ENCODE measurements around the gene MAPK14. TPM values are rescaled to one million over a fixed set of nuclear protein-coding genes. Genes with fewer than 3 reads are reported as not detected.

The MAPK14 gene
- total and polyA plus RNA-seq, 9 of the 15 experiments (the other 6 are each of a cell fraction or from before 2014, with no cell fraction given), result 8.8 to 62.7 (median 35.5) TPM

DNA sequence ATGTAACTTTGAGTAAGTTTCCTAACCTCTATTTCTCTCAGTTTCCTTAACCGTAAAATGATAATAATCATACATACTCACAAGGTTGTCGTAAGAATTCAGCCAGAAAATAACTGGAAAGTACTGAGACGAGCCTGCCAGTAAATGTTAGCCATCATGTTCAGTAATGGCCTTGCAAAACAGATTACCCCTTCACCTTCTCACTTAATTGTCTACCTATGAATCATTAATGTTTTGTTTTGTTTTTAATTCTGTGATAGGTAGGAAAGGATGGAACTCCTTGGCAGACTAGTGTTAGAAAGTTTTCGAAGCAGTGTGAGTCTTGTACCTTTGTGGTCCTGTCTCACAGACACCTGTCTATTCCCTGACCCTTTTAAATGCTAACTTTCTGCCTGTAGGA, 50.6 kb downstream of the MAPK14 start:
- no TSS peak for BruUV-seq (replicated peaks)
- Histone ChIP-seq H3K36me3 (ENCODE audit: control insufficient read depth, insufficient read depth, low read length) (peaks cover 86% of the 10 kb centered on the region), H3K27me3 (ENCODE audit: control insufficient read depth in 2 of 2, insufficient read depth in 2 of 2, low read length in 2 of 2) (no peaks in the 10 kb centered on the region), H3K9ac (ENCODE audit: insufficient read depth in 1 of 2, low read depth in 2 of 2, low read length in 2 of 2) (no peak overlapping the region), H4K20me1 (replicated peaks; ENCODE audit: control insufficient read depth, insufficient read depth, low read length) (no peaks in the 10 kb centered on the region), H2AFZ (ENCODE audit: low read depth, low read length) (no peak overlapping the region), H3K4me1 (replicated peaks in 1 of 2; ENCODE audit: control insufficient read depth in 2 of 2, insufficient read depth in 2 of 2, low read length in 2 of 2) (peaks cover 4 to 13% of the 10 kb centered on the region in 2 experiments; a peak in 3 of 5 replicates), H3K4me3 (no peak overlapping the region), H3K4me2 (ENCODE audit: insufficient read depth, low read length) (no peak overlapping the region), H3K27ac (ENCODE audit: extremely low read depth, low read depth, low read length) (no peak overlapping the region), H3K9me3 (replicated peaks; ENCODE audit: control insufficient read depth, insufficient read depth, low read depth, low read length) (no peaks in the 10 kb centered on the region; the same call in 1 of the 2 replicates), H3K79me2 (ENCODE audit: control insufficient read depth, insufficient read depth, low read length) (no peaks in the 10 kb centered on the region), H3K9me1 (ENCODE audit: control insufficient read depth, insufficient read depth, low read length) (no peaks in the 10 kb centered on the region)
- in situ Hi-C loops (cut with MboI), result no loop called here
- POLR2A ChIA-PET, result interaction anchor here (0.9 to 1.6 kb wide), 2 partner anchors 15 to 49 kb away, joined by 3 read pairs; no protein-coding TSS in a partner anchor
- ATAC-seq, result no peak
- no peak for DNase-seq (ENCODE audit: extremely low read depth in 1 of 4, low spot score in 3 of 4)
- intact Hi-C loops (cut with micrococcal nuclease), result loop anchor here (5.0 kb wide), 1 partner anchor 51 kb away; the partner anchor contains the start of gene MAPK14
- FAIRE-seq, result no peak
- CTCF ChIA-PET (ENCODE audit: low intra/inter-chr PET ratio), result no interaction called here
- WGBS (ENCODE audit: insufficient coverage, low coverage, missing lambda C conversion rate), result 88% methylated on average over 4 of the region's 4 CpGs
- no peak for TF ChIP-seq HNRNPK (IDR thresholded peaks at IDR 0.05; ENCODE audit: low read depth, low read length, poor library complexity, severe bottlenecking)
- no peak for TF ChIP-seq RAD21 (CRISPR knock-in tag; conservative IDR thresholded peaks at IDR 0.05 in 1 of 2, IDR thresholded peaks at IDR 0.05 in 1 of 2)
- no peak for TF ChIP-seq ZNF3 (CRISPR knock-in tag; IDR thresholded peaks at IDR 0.05)
- no peak for TF ChIP-seq STAT5A (IDR thresholded peaks at IDR 0.05; ENCODE audit: borderline replicate concordance, low read length)
- TF ChIP-seq SMAD1 (IDR thresholded peaks at IDR 0.05; ENCODE audit: low read depth, low read length, partially characterized antibody), result no peak
- TF ChIP-seq, protein P1, sequence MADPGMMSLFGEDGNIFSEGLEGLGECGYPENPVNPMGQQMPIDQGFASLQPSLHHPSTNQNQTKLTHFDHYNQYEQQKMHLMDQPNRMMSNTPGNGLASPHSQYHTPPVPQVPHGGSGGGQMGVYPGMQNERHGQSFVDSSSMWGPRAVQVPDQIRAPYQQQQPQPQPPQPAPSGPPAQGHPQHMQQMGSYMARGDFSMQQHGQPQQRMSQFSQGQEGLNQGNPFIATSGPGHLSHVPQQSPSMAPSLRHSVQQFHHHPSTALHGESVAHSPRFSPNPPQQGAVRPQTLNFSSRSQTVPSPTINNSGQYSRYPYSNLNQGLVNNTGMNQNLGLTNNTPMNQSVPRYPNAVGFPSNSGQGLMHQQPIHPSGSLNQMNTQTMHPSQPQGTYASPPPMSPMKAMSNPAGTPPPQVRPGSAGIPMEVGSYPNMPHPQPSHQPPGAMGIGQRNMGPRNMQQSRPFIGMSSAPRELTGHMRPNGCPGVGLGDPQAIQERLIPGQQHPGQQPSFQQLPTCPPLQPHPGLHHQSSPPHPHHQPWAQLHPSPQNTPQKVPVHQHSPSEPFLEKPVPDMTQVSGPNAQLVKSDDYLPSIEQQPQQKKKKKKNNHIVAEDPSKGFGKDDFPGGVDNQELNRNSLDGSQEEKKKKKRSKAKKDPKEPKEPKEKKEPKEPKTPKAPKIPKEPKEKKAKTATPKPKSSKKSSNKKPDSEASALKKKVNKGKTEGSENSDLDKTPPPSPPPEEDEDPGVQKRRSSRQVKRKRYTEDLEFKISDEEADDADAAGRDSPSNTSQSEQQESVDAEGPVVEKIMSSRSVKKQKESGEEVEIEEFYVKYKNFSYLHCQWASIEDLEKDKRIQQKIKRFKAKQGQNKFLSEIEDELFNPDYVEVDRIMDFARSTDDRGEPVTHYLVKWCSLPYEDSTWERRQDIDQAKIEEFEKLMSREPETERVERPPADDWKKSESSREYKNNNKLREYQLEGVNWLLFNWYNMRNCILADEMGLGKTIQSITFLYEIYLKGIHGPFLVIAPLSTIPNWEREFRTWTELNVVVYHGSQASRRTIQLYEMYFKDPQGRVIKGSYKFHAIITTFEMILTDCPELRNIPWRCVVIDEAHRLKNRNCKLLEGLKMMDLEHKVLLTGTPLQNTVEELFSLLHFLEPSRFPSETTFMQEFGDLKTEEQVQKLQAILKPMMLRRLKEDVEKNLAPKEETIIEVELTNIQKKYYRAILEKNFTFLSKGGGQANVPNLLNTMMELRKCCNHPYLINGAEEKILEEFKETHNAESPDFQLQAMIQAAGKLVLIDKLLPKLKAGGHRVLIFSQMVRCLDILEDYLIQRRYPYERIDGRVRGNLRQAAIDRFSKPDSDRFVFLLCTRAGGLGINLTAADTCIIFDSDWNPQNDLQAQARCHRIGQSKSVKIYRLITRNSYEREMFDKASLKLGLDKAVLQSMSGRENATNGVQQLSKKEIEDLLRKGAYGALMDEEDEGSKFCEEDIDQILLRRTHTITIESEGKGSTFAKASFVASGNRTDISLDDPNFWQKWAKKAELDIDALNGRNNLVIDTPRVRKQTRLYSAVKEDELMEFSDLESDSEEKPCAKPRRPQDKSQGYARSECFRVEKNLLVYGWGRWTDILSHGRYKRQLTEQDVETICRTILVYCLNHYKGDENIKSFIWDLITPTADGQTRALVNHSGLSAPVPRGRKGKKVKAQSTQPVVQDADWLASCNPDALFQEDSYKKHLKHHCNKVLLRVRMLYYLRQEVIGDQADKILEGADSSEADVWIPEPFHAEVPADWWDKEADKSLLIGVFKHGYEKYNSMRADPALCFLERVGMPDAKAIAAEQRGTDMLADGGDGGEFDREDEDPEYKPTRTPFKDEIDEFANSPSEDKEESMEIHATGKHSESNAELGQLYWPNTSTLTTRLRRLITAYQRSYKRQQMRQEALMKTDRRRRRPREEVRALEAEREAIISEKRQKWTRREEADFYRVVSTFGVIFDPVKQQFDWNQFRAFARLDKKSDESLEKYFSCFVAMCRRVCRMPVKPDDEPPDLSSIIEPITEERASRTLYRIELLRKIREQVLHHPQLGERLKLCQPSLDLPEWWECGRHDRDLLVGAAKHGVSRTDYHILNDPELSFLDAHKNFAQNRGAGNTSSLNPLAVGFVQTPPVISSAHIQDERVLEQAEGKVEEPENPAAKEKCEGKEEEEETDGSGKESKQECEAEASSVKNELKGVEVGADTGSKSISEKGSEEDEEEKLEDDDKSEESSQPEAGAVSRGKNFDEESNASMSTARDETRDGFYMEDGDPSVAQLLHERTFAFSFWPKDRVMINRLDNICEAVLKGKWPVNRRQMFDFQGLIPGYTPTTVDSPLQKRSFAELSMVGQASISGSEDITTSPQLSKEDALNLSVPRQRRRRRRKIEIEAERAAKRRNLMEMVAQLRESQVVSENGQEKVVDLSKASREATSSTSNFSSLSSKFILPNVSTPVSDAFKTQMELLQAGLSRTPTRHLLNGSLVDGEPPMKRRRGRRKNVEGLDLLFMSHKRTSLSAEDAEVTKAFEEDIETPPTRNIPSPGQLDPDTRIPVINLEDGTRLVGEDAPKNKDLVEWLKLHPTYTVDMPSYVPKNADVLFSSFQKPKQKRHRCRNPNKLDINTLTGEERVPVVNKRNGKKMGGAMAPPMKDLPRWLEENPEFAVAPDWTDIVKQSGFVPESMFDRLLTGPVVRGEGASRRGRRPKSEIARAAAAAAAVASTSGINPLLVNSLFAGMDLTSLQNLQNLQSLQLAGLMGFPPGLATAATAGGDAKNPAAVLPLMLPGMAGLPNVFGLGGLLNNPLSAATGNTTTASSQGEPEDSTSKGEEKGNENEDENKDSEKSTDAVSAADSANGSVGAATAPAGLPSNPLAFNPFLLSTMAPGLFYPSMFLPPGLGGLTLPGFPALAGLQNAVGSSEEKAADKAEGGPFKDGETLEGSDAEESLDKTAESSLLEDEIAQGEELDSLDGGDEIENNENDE (IDR thresholded peaks at IDR 0.05; ENCODE audit: low read depth, low read length), result no peak
- no peak for TF ChIP-seq PYGO2 (tag; IDR thresholded peaks at IDR 0.05)
- TF ChIP-seq, protein P2, sequence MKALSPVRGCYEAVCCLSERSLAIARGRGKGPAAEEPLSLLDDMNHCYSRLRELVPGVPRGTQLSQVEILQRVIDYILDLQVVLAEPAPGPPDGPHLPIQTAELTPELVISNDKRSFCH (CRISPR knock-in tag; IDR thresholded peaks at IDR 0.05), result no peak
- TF ChIP-seq, protein P2 (tag; IDR thresholded peaks at IDR 0.05), result no peak
- TF ChIP-seq TAF1 (IDR thresholded peaks at IDR 0.05; ENCODE audit: control insufficient read depth, extremely low read depth, insufficient read depth, low read length, severe bottlenecking), result no peak
- no peak for TF ChIP-seq SP1 (CRISPR knock-in tag; IDR thresholded peaks at IDR 0.05)
- TF ChIP-seq ZNF316 (IDR thresholded peaks at IDR 0.05), result no peak
